ENCODE results near the gene IRS2.
A peak's percentile ranks its signal among the peaks of the same experiment; 100 is the strongest.

Gene IRS2

GRCh38 chr13:109809216-109809932 lies 23.0 kb upstream of the IRS2 start:
- in situ Hi-C loops (cut with MboI; ENCODE audit: low pct_unique_long_range_greater_than_20kb, low sequenced_read_pairs): no loop called here

DNA sequence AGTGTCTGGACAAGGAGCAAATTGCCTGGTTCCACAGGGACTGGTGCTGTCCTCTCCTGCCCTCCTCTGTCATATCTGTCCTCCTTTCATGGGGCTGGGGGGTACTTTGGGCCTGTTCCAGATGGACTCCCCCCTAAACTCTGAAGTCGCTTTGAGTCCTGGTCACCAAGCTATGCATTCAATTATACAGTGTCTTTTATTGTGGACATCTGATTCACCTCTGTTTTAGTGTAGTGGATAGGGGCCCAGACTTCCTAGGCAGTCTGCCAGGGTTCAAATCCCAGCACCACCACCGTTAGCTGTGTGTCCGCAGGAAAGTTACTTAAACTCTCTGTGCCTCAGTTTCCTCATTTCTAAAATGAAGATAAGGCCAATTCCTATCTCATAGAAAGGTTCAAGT lies 21.0 kb upstream of the IRS2 start:
- in situ Hi-C loops (cut with MboI; ENCODE audit: low pct_unique_long_range_greater_than_20kb, low sequenced_read_pairs): no loop called here
- DNase-seq: no peak

More at GRCh38 chr13:109809216-109809932, 23.0 kb upstream of the IRS2 start:
- no peak for DNase-seq

DNA sequence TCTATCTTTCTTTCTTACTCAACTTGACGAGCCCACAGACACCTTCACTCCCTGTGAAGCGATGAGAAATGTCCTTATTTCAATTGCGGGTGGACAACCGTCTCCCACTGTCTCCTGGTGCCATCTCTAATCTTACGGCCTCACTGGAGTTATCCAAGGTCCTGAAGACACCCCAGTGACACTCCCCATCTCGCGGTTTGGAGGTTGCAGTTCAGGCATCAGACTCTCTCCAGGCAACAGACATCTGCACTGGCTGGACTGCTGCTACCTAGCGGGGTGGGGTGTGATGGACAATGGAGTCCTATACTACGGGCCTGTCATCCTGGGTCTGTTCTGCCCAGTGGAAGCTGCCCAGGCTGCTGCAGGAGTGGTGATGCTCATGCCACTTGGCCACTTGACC lies 18.3 kb upstream of the IRS2 start:
- in situ Hi-C loops (cut with MboI; ENCODE audit: low pct_unique_long_range_greater_than_20kb, low sequenced_read_pairs): no loop called here
- DNase-seq: no peak

GRCh38 chr13:109803825-109804224 lies 17.4 kb upstream of the IRS2 start:
- no peak for DNase-seq
- in situ Hi-C loops (cut with MboI; ENCODE audit: low pct_unique_long_range_greater_than_20kb, low sequenced_read_pairs): no loop called here

GRCh38 chr13:109802936-109803335 lies 16.6 kb upstream of the IRS2 start:
- no peak for DNase-seq
- in situ Hi-C loops (cut with MboI; ENCODE audit: low pct_unique_long_range_greater_than_20kb, low sequenced_read_pairs): no loop called here

GRCh38 chr13:109795011-109795410 lies 8.6 kb upstream of the IRS2 start:
- no peak for DNase-seq
- in situ Hi-C loops (cut with MboI; ENCODE audit: low pct_unique_long_range_greater_than_20kb, low sequenced_read_pairs): no loop called here

DNA sequence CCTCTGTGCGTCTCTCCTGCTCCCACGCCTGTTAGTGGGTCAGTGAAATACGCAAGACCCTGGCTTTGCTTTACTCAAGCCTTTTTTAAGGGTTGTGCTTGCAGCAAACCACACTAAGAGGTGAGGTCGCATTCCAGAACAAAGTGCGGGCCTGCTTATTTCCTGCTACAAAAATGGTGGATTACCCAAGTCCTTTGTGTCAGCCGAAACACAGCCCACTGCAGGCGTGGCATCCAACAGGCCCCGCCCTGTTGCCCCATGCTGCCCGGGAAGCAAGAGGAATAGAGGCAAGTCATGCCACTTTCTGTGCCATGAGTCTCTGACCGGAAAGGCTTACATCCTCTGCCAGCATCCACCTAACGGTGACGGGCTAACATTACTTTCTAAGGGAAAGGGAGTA lies 7.7 kb upstream of the IRS2 start:
- DNase-seq: no peak
- in situ Hi-C loops (cut with MboI; ENCODE audit: low pct_unique_long_range_greater_than_20kb, low sequenced_read_pairs): no loop called here

- in situ Hi-C loops (cut with MboI; ENCODE audit: low pct_unique_long_range_greater_than_20kb, low sequenced_read_pairs): no loop called here
- DNase-seq: no peak
Observed at GRCh38 chr13:109792416-109793059, 6.2 kb upstream of the IRS2 start.

GRCh38 chr13:109790942-109791605 lies 4.7 kb upstream of the IRS2 start:
- in situ Hi-C loops (cut with MboI; ENCODE audit: low pct_unique_long_range_greater_than_20kb, low sequenced_read_pairs): no loop called here
- DNase-seq: peak; percentile 83

GRCh38 chr13:109790086-109790485 lies 3.7 kb upstream of the IRS2 start:
- DNase-seq: no peak
- in situ Hi-C loops (cut with MboI; ENCODE audit: low pct_unique_long_range_greater_than_20kb, low sequenced_read_pairs): no loop called here

GRCh38 chr13:109789262-109789661 lies 2.9 kb upstream of the IRS2 start:
- DNase-seq: no peak
- in situ Hi-C loops (cut with MboI; ENCODE audit: low pct_unique_long_range_greater_than_20kb, low sequenced_read_pairs): no loop called here

DNA sequence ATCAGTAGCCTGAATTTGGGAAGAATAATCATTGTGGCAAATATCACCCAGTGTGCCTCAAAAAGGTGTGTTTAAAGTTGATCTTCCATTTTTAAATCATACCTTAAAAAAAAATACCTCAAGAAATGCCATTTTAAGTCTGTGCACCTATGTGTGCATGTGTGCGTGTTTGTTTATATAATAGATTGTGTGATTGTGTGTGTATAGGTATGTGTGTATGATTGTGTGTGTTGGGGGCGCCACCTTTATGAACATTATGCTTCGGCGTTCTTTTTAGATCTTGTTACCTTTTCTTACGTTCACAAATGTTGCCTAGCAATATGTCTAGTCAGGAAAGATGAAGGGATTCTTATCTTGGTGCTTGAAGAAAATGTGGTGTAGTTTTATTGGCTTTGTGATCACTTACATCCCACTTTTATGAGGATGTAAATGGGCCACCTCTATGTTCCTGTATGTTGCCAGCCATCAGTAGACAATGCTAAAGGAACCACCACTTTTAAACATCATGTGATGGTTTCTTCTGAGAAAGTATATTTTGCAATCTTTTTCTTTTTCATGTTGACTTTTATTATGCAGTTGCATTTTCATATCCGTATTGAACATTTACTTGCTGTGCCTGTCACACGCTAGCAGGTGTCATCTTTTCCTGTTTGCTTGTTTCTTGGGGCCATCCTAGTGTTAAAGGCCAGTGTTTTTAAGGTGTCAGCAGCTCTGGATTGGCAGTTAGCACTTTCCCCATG lies 2.2 kb upstream of the IRS2 start:
- in situ Hi-C loops (cut with MboI; ENCODE audit: low pct_unique_long_range_greater_than_20kb, low sequenced_read_pairs): no loop called here
- DNase-seq: no peak

DNA sequence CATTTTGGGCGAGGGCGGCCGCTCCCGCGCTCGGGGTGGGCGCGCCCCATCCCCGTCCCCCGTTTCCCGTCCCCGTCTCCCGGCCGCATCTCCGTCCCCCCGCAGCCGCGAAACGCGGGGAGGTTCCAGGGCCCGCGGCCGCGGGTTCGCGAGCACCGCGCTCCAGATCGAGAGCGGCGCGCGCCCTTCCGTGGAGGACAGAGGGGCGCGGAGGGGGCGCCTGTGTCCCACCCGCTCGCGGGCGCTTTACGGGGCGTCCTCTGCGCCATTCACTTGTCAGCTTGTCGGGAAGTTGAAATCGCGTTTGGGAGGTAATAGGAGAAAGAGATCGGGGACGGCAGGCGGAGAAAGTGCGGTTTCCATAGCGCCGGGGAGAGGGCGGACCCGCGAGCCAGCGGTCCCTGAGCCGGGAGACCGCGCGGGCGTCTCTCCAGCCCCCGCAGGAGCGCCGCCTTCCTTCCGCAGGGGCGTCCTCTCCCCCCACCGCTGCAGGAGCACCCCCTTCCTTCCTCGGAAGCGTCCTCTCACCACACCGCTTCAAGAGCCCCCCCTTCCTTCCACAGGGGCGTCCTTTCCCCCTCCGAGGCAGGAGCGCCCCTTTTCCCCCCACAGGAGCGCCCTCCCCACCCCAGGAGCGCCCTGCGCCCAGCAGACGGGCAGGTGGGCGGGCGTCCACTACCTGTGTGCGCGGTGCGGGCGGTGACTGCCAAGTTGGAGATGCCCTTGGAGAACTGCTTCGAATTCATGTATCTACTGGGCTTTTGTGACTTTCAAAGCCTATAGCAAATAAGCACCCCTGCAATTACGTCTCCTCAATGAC lies 962 bp upstream of the IRS2 start:
- in situ Hi-C loops (cut with MboI; ENCODE audit: low pct_unique_long_range_greater_than_20kb, low sequenced_read_pairs): no loop called here
- DNase-seq: peak; percentile 62

- in situ Hi-C loops (cut with MboI; ENCODE audit: low pct_unique_long_range_greater_than_20kb, low sequenced_read_pairs): no loop called here
- no peak for DNase-seq
Observed at GRCh38 chr13:109785892-109786450, 412 bp downstream of the IRS2 start.

GRCh38 chr13:109785141-109785891 lies 1.1 kb downstream of the IRS2 start:
- in situ Hi-C loops (cut with MboI; ENCODE audit: low pct_unique_long_range_greater_than_20kb, low sequenced_read_pairs): no loop called here
- DNase-seq: no peak

GRCh38 chr13:109784590-109785140 lies 1.7 kb downstream of the IRS2 start:
- in situ Hi-C loops (cut with MboI; ENCODE audit: low pct_unique_long_range_greater_than_20kb, low sequenced_read_pairs): no loop called here

DNA sequence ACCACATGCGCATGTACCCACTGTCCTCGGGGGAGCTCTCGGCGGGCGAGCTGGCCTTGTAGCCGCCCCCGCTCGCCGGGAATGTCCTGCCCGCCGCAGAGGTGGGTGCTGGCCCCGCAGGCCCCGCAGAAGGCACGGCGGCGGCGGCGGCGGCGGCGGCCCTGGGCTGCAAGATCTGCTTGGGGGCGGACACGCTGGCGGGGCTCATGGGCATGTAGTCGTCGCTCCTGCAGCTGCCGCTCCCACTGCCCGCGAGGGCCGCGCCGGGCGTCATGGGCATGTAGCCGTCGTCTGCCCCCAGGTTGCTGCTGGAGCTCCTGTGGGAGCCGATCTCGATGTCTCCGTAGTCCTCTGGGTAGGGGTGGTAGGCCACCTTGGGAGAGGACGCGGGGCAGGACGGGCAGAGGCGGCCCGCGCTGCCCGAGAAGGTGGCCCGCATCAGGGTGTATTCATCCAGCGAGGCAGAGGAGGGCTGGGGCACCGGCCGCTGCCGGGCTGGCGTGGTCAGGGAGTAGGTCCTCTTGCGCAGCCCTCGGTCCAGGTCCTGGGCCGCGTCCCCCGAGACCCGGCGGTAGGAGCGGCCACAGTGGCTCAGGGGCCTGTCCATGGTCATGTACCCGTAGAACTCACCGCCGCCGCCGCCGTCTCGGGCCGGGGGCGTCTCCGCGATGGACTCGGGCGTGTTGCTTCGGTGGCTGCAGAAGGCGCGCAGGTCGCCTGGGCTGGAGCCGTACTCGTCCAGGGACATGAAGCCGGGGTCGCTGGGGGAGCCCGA lies 2.4 kb downstream of the IRS2 start:
- no peak for DNase-seq
- in situ Hi-C loops (cut with MboI; ENCODE audit: low pct_unique_long_range_greater_than_20kb, low sequenced_read_pairs): no loop called here

More at GRCh38 chr13:109784590-109785140, 1.7 kb downstream of the IRS2 start:
- no peak for DNase-seq
